HEK293 (cell line): ENCODE data around the gene NFE2L1.

Experiments used
- CTCF ChIA-PET: fragments of 350-600 bp; formaldehyde crosslinking; extraction: SDS; loops from one replicate; lab custom pipeline; 2021; ENCODE audit warnings: antibody characterized with exemption; lab: Yijun Ruan, JAX
- POLR2A ChIA-PET: fragments of 300-600 bp; formaldehyde crosslinking; extraction: SDS; loops from one replicate; lab custom pipeline; 2020; ENCODE audit warnings: antibody characterized with exemption, inconsistent platforms; lab: Yijun Ruan, JAX
- H3K27ac ChIP-seq: fragments of 200-500 bp; sonication (Bioruptor generic); 2 replicates; pipeline ENCODE4 v1.5.1; 2014; ENCODE audit warnings: low read depth, low read length, control low read depth, inconsistent platforms; ENCODE audit errors: extremely low read depth
- H3K36me3 ChIP-seq, 2 experiments: fragments of 200-500 bp in 1 of 2; sonication (Bioruptor generic) in 1 of 2; 1 replicate in 1 of 2; 2 replicates in 1 of 2; pipeline ENCODE4 v1.5.1; 2014 to 2017; ENCODE audit warnings: inconsistent platforms in 2 of 2, low read length in 2 of 2; ENCODE audit not compliant: control insufficient read depth in 2 of 2, insufficient read depth in 1 of 2
- H3K4me1 ChIP-seq: fragments of 200-500 bp; sonication (Bioruptor generic); 2 replicates; pipeline ENCODE4 v1.5.1; 2014; ENCODE audit warnings: mild to moderate bottlenecking, low read length, inconsistent platforms; ENCODE audit not compliant: control insufficient read depth, insufficient read depth
- H3K4me3 ChIP-seq: 2 replicates; pipeline ENCODE4 v1.5.1; 2011; ENCODE audit warnings: low read depth, mild to moderate bottlenecking, control low read depth, low read length, moderate library complexity
- H3K9me3 ChIP-seq: fragments of 200-500 bp; sonication (Bioruptor generic); 2 replicates; pipeline ENCODE4 v1.5.1; 2014; ENCODE audit warnings: low read depth, low read length, inconsistent platforms; ENCODE audit not compliant: control insufficient read depth, insufficient read depth
- BCL11A ChIP-seq: fragments of 450-650 bp; formaldehyde crosslinking; IDR thresholded peaks from 2 replicates; pipeline ENCODE4 v1.5.1; 2016; ENCODE audit warnings: low read depth, missing biosample characterization, missing genetic modification characterization
- HIC1 ChIP-seq: fragments of 450-650 bp; formaldehyde crosslinking; IDR thresholded peaks from 2 replicates; pipeline ENCODE4 v1.5.1; 2016; ENCODE audit warnings: missing biosample characterization, missing genetic modification characterization
- IKZF3 ChIP-seq: fragments of 450-650 bp; IDR thresholded peaks from 2 replicates; pipeline ENCODE4 v1.5.0; 2018; ENCODE audit warnings: missing biosample characterization, mild to moderate bottlenecking, missing genetic modification characterization, moderate library complexity
- KLF16 ChIP-seq: fragments of 450-650 bp; formaldehyde crosslinking; IDR thresholded peaks from 2 replicates; pipeline ENCODE4 v1.5.1; 2017; ENCODE audit warnings: missing biosample characterization, missing genetic modification characterization
- PATZ1 ChIP-seq: fragments of 450-650 bp; formaldehyde crosslinking; IDR thresholded peaks from 2 replicates; pipeline ENCODE4 v1.5.1; 2016; ENCODE audit warnings: missing biosample characterization, missing genetic modification characterization
- REPIN1 ChIP-seq: fragments of 450-650 bp; formaldehyde crosslinking; IDR thresholded peaks from 2 replicates; pipeline ENCODE4 v1.5.1; 2017; ENCODE audit warnings: missing biosample characterization, missing genetic modification characterization, low read depth
- SP3 ChIP-seq: fragments of 450-650 bp; formaldehyde crosslinking; IDR thresholded peaks from 2 replicates; pipeline ENCODE4 v1.5.1; 2016; ENCODE audit warnings: missing biosample characterization, missing genetic modification characterization
- ZBTB7A ChIP-seq: fragments of 450-650 bp; formaldehyde crosslinking; IDR thresholded peaks from 2 replicates; pipeline ENCODE4 v1.5.1; 2016; ENCODE audit warnings: low read depth, missing biosample characterization, missing genetic modification characterization
- ZNF114 ChIP-seq: fragments of 450-650 bp; formaldehyde crosslinking; IDR thresholded peaks from 2 replicates; pipeline ENCODE4 v1.5.0; 2017; ENCODE audit warnings: missing biosample characterization, missing genetic modification characterization
- ZNF133 ChIP-seq: fragments of 450-650 bp; formaldehyde crosslinking; IDR thresholded peaks from 2 replicates; pipeline ENCODE4 v1.5.1; 2016; ENCODE audit warnings: missing biosample characterization, missing genetic modification characterization
- ZNF391 ChIP-seq: fragments of 450-650 bp; formaldehyde crosslinking; IDR thresholded peaks from 2 replicates; pipeline ENCODE4 v1.5.1; 2016; ENCODE audit warnings: low read depth, missing biosample characterization, missing genetic modification characterization, borderline replicate concordance
- ZNF398 ChIP-seq: fragments of 450-650 bp; formaldehyde crosslinking; IDR thresholded peaks from 2 replicates; pipeline ENCODE4 v1.5.1; 2017; ENCODE audit warnings: missing biosample characterization, missing genetic modification characterization
- ZNF416 ChIP-seq: fragments of 450-650 bp; formaldehyde crosslinking; IDR thresholded peaks from 2 replicates; pipeline ENCODE4 v1.5.1; 2016; ENCODE audit warnings: missing biosample characterization, missing genetic modification characterization
- ZNF629 ChIP-seq: fragments of 450-650 bp; formaldehyde crosslinking; IDR thresholded peaks from 2 replicates; pipeline ENCODE4 v1.5.1; 2017; ENCODE audit warnings: missing biosample characterization, missing genetic modification characterization
- ZNF670 ChIP-seq: fragments of 450-650 bp; formaldehyde crosslinking; IDR thresholded peaks from 2 replicates; pipeline ENCODE4 v1.5.1; 2016; ENCODE audit warnings: missing biosample characterization, missing genetic modification characterization, low read depth
- ZNF677 ChIP-seq: fragments of 450-650 bp; IDR thresholded peaks from 2 replicates; pipeline ENCODE4 v1.5.0; 2018; ENCODE audit warnings: missing biosample characterization, mild to moderate bottlenecking, missing genetic modification characterization, moderate library complexity
- ZNF76 ChIP-seq: fragments of 450-650 bp; formaldehyde crosslinking; IDR thresholded peaks from 2 replicates; pipeline ENCODE4; 2016; ENCODE audit warnings: low read depth, missing biosample characterization, missing genetic modification characterization, borderline replicate concordance
- ZNF792 ChIP-seq: fragments of 450-650 bp; formaldehyde crosslinking; IDR thresholded peaks from 2 replicates; pipeline ENCODE4 v1.5.1; 2016; ENCODE audit warnings: missing biosample characterization, missing genetic modification characterization
- ZSCAN4 ChIP-seq: fragments of 450-650 bp; formaldehyde crosslinking; IDR thresholded peaks from 2 replicates; pipeline ENCODE4 v1.5.1; 2017; ENCODE audit warnings: missing biosample characterization, missing genetic modification characterization
- ZXDB ChIP-seq: fragments of 450-650 bp; formaldehyde crosslinking; IDR thresholded peaks from 2 replicates; pipeline ENCODE4 v1.5.1; 2016; ENCODE audit warnings: missing biosample characterization, missing genetic modification characterization
- TF ChIP-seq, protein P1 (sequence below): fragments of 450-650 bp; formaldehyde crosslinking; IDR thresholded peaks from 2 replicates; pipeline ENCODE4 v1.5.1; 2017; ENCODE audit warnings: missing biosample characterization, mild to moderate bottlenecking, missing genetic modification characterization, moderate library complexity
- TF ChIP-seq, protein P2 (sequence below): fragments of 450-650 bp; formaldehyde crosslinking; IDR thresholded peaks from 2 replicates; pipeline ENCODE4 v1.5.1; 2016; ENCODE audit warnings: missing biosample characterization, missing genetic modification characterization

Gene NFE2L1

GRCh38 chr17:48101012-48101720 lies 53.0 kb downstream of the NFE2L1 start, which contains the start of gene CBX1 (continued):
- no peak; the same call in 1 of the 2 replicates for TF ChIP-seq ZSCAN4 (tag by site-specific recombination)
- TF ChIP-seq, protein P1, sequence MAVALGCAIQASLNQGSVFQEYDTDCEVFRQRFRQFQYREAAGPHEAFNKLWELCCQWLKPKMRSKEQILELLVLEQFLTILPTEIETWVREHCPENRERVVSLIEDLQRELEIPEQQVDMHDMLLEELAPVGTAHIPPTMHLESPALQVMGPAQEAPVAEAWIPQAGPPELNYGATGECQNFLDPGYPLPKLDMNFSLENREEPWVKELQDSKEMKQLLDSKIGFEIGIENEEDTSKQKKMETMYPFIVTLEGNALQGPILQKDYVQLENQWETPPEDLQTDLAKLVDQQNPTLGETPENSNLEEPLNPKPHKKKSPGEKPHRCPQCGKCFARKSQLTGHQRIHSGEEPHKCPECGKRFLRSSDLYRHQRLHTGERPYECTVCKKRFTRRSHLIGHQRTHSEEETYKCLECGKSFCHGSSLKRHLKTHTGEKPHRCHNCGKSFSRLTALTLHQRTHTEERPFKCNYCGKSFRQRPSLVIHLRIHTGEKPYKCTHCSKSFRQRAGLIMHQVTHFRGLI (tag by site-specific recombination) = peak; percentile 82
- TF ChIP-seq ZBTB7A (tag by site-specific recombination) = no peak; the same call in none of the 2 replicates
- peak; percentile 44; the same call in 1 of the 2 replicates for TF ChIP-seq HIC1 (tag by site-specific recombination)
- no peak for TF ChIP-seq BCL11A
- peak; percentile 54; the same call in 1 of the 2 replicates for TF ChIP-seq ZXDB (tag by site-specific recombination)
- TF ChIP-seq ZNF76 (tag by site-specific recombination) = peak; percentile 98
- peak; percentile 32 for TF ChIP-seq SP3 (tag by site-specific recombination)
- TF ChIP-seq ZNF629 (tag by site-specific recombination) = peak; percentile 17; the same call in 1 of the 2 replicates
- TF ChIP-seq ZNF133 (tag by site-specific recombination) = 0 out of 2 replicates have a peak, but pooled peaks have one; percentile 23
- 0 out of 2 replicates have a peak, but pooled peaks have one; percentile 51 for TF ChIP-seq ZNF792
- peak; percentile 29; the same call in 1 of the 2 replicates for TF ChIP-seq REPIN1 (tag by site-specific recombination)
- TF ChIP-seq ZNF670 (tag by site-specific recombination) = no peak

GRCh38 chr17:48102043-48102750 lies 54.0 kb downstream of the NFE2L1 start:
- H3K4me3 ChIP-seq = no peak overlapping the region
- TF ChIP-seq PATZ1 (tag by site-specific recombination) (no peak), ZNF416 (tag by site-specific recombination) (no peak), ZNF391 (tag by site-specific recombination) (no peak), IKZF3 (tag by site-specific recombination) (no peak), KLF16 (no peak), ZNF398 (tag by site-specific recombination) (no peak), ZNF114 (tag by site-specific recombination) (no peak), ZSCAN4 (tag by site-specific recombination) (no peak), ZNF677 (tag by site-specific recombination) (no peak)
- TF ChIP-seq, protein P2, sequence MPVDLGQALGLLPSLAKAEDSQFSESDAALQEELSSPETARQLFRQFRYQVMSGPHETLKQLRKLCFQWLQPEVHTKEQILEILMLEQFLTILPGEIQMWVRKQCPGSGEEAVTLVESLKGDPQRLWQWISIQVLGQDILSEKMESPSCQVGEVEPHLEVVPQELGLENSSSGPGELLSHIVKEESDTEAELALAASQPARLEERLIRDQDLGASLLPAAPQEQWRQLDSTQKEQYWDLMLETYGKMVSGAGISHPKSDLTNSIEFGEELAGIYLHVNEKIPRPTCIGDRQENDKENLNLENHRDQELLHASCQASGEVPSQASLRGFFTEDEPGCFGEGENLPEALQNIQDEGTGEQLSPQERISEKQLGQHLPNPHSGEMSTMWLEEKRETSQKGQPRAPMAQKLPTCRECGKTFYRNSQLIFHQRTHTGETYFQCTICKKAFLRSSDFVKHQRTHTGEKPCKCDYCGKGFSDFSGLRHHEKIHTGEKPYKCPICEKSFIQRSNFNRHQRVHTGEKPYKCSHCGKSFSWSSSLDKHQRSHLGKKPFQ (tag by site-specific recombination) = no peak

More at GRCh38 chr17:48102043-48102750, 54.0 kb downstream of the NFE2L1 start:
- Histone ChIP-seq H3K36me3 (no peaks in the 10 kb centered on the region; a peak in 1 of 3 replicates), H3K4me1 (peaks cover 4% of the 10 kb centered on the region; the same call in 1 of the 2 replicates), H3K9me3 (no peaks in the 10 kb centered on the region), H3K27ac (no peak overlapping the region; the same call in 1 of the 2 replicates)
- ChIA-PET CTCF (no interaction called here), POLR2A (interaction anchor here (0.8 to 2.2 kb wide), 2 partner anchors 10 to 54 kb away, joined by 6 read pairs; partner anchors contain the start of gene NFE2L1)
